PC-9 (cell line): ENCODE data around the gene SYT11.

ENCODE experiments used
- EZH2 ChIP-seq: fragments of 200-600 bp; sonication (generic); IDR thresholded peaks from 2 replicates; pipeline ENCODE4 v1.8.0; 2017; ENCODE audit warnings: antibody characterized with exemption, low read depth
- TF ChIP-seq, protein P1 (sequence below): fragments of 200-600 bp; sonication (generic); conservative IDR thresholded peaks from 2 replicates; pipeline ENCODE4 v1.6.1; 2017; ENCODE audit warnings: mixed run types, antibody characterized with exemption, mild to moderate bottlenecking, moderate library complexity

DNA sequence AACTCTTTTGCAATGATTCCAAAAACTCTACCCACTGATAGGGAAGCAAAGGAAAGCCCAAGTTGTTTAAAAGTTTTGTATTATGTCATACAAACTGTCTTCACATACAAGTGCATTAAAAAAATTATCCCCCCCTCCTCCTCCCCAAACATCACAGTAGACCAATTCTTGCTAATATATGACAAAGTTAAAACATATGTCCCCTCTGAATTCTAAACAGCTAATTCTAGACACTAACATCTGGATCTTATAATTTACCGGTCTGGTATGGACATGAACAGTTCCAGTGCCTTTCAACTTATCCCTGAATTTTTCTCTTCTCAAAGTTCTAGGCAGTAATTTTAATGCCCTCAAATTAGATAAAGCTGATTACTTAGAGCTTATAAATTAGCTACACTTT is 38.4 kb downstream of the SYT11 start:
- TF ChIP-seq EZH2: no peak
- TF ChIP-seq, protein P1, sequence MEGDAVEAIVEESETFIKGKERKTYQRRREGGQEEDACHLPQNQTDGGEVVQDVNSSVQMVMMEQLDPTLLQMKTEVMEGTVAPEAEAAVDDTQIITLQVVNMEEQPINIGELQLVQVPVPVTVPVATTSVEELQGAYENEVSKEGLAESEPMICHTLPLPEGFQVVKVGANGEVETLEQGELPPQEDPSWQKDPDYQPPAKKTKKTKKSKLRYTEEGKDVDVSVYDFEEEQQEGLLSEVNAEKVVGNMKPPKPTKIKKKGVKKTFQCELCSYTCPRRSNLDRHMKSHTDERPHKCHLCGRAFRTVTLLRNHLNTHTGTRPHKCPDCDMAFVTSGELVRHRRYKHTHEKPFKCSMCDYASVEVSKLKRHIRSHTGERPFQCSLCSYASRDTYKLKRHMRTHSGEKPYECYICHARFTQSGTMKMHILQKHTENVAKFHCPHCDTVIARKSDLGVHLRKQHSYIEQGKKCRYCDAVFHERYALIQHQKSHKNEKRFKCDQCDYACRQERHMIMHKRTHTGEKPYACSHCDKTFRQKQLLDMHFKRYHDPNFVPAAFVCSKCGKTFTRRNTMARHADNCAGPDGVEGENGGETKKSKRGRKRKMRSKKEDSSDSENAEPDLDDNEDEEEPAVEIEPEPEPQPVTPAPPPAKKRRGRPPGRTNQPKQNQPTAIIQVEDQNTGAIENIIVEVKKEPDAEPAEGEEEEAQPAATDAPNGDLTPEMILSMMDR: no peak
